ENCODE results near the gene CYP26A1. TPM values are rescaled to one million over a fixed set of nuclear protein-coding genes. Genes with fewer than 3 reads are reported as not detected.

CYP26A1 gene
- total RNA-seq, 2 experiments from 2014 or later = not detected

GRCh38 chr10:93115661-93116383, 42.1 kb downstream of the CYP26A1 start:
- POLR2A ChIA-PET = no interaction called here
- H3K9me3 Mint-ChIP-seq = no peaks in the 10 kb centered on the region
- DNase-seq = peak; percentile 78
- no peaks in the 10 kb centered on the region for H3K36me3 Mint-ChIP-seq (ENCODE audit: low read depth)
- H3K27ac Mint-ChIP-seq = no peak overlapping the region
- CTCF ChIA-PET = interaction anchor here (0.8 to 1.7 kb wide), 5 partner anchors 10 to 260 kb away, joined by 3 to 4 read pairs (median 3); no protein-coding TSS in a partner anchor
- peaks cover 11% of the 10 kb centered on the region for H3K4me1 Mint-ChIP-seq
- H3K27me3 Mint-ChIP-seq = peaks cover 8% of the 10 kb centered on the region
- H3K4me3 Mint-ChIP-seq = no peak overlapping the region

- CTCF ChIA-PET = no interaction called here
- POLR2A ChIA-PET = no interaction called here
- no peak overlapping the region for H3K27ac Mint-ChIP-seq
Measured at GRCh38 chr10:93121311-93121710, 47.6 kb downstream of the CYP26A1 start.

GRCh38 chr10:93123766-93124165, 50.1 kb downstream of the CYP26A1 start:
- ChIA-PET POLR2A (no interaction called here), CTCF (no interaction called here)
- H3K27ac Mint-ChIP-seq = no peak overlapping the region

More at GRCh38 chr10:93121311-93121710, 47.6 kb downstream of the CYP26A1 start:
- peaks cover 2% of the 10 kb centered on the region for H3K36me3 Mint-ChIP-seq (ENCODE audit: low read depth)
- H3K4me1 Mint-ChIP-seq = peaks cover 18% of the 10 kb centered on the region
- no peak overlapping the region for H3K4me3 Mint-ChIP-seq
- peaks cover 2% of the 10 kb centered on the region for H3K27me3 Mint-ChIP-seq
- H3K9me3 Mint-ChIP-seq = peaks cover 10% of the 10 kb centered on the region
- no peak for DNase-seq

GRCh38 chr10:93124580-93125318, 51.1 kb downstream of the CYP26A1 start:
- peaks cover 2% of the 10 kb centered on the region for H3K27me3 Mint-ChIP-seq
- H3K27ac Mint-ChIP-seq = peak overlapping the region; percentile 48
- no peak overlapping the region for H3K4me3 Mint-ChIP-seq
- H3K9me3 Mint-ChIP-seq = peaks cover 26% of the 10 kb centered on the region
- peaks cover 16% of the 10 kb centered on the region for H3K4me1 Mint-ChIP-seq
- ChIA-PET POLR2A (no interaction called here), CTCF (no interaction called here)
- peak; percentile 8 for DNase-seq
- peaks cover 6% of the 10 kb centered on the region for H3K36me3 Mint-ChIP-seq (ENCODE audit: low read depth)

More at GRCh38 chr10:93123766-93124165, 50.1 kb downstream of the CYP26A1 start:
- DNase-seq = no peak
- H3K4me1 Mint-ChIP-seq = peaks cover 16% of the 10 kb centered on the region
- H3K36me3 Mint-ChIP-seq (ENCODE audit: low read depth) = peaks cover 4% of the 10 kb centered on the region
- peaks cover 2% of the 10 kb centered on the region for H3K27me3 Mint-ChIP-seq
- no peak overlapping the region for H3K4me3 Mint-ChIP-seq
- peaks cover 22% of the 10 kb centered on the region for H3K9me3 Mint-ChIP-seq

GRCh38 chr10:93125966-93126365, 52.3 kb downstream of the CYP26A1 start:
- Mint-ChIP-seq H3K9me3 (peaks cover 27% of the 10 kb centered on the region), H3K27ac (no peak overlapping the region), H3K4me1 (peaks cover 16% of the 10 kb centered on the region), H3K27me3 (peaks cover 2% of the 10 kb centered on the region), H3K4me3 (no peak overlapping the region), H3K36me3 (ENCODE audit: low read depth) (peaks cover 6% of the 10 kb centered on the region)
- CTCF ChIA-PET = no interaction called here
- DNase-seq = no peak
- POLR2A ChIA-PET = no interaction called here

- CTCF ChIA-PET = no interaction called here
- POLR2A ChIA-PET = no interaction called here
- Mint-ChIP-seq H3K27ac (no peak overlapping the region), H3K27me3 (peaks cover 2% of the 10 kb centered on the region), H3K9me3 (peaks cover 28% of the 10 kb centered on the region), H3K36me3 (ENCODE audit: low read depth) (peaks cover 6% of the 10 kb centered on the region), H3K4me3 (no peak overlapping the region), H3K4me1 (peaks cover 16% of the 10 kb centered on the region)
- no peak for DNase-seq
Measured at GRCh38 chr10:93126483-93127052, 52.9 kb downstream of the CYP26A1 start.

Other genes starting within 250 kb of the CYP26A1 start
- 10 to 100 TPM; 11.8 to 13.6 TPM for gene EXOC6, start 225.4 kb upstream of the CYP26A1 start, total RNA-seq
- under 1 TPM; 0.07 to 0.12 TPM for gene CYP26C1, start 13.1 kb upstream of the CYP26A1 start, total RNA-seq

Measured in activated CD4-positive, alpha-beta T cell treated with anti-CD3 and anti-CD28 coated beads, Interleukin-2, amount 10 ng/mL, durations not matched to agents 7 days and 5 days (primary cell).